HG03439 (cell line): Measurements from ENCODE around the gene MERTK.

Experiments used
- ATAC-seq: cut with Tn5 transposase; IDR thresholded peaks from one replicate; pipeline ENCODE4 v1.9.1; 2021; ENCODE audit warnings: mild to moderate bottlenecking, moderate library complexity; ENCODE audit not compliant: unreplicated experiment

The MERTK gene

GRCh38 chr2:111975819-111976218 is 77.4 kb downstream of the MERTK start:
- ATAC-seq = no peak

GRCh38 chr2:111977240-111977639 is 78.8 kb downstream of the MERTK start:
- no peak for ATAC-seq

- no peak for ATAC-seq
Observed at GRCh38 chr2:111978452-111979170, 80.2 kb downstream of the MERTK start.

GRCh38 chr2:111981666-111982065 is 83.3 kb downstream of the MERTK start:
- no peak for ATAC-seq

GRCh38 chr2:111982822-111983221 is 84.4 kb downstream of the MERTK start:
- no peak for ATAC-seq

- no peak for ATAC-seq
Observed at GRCh38 chr2:111983478-111984212, 85.2 kb downstream of the MERTK start.

- ATAC-seq = no peak
Observed at GRCh38 chr2:111984213-111984604, 85.8 kb downstream of the MERTK start.

- ATAC-seq = no peak
Observed at GRCh38 chr2:111985514-111985913, 87.1 kb downstream of the MERTK start.

GRCh38 chr2:111986116-111986900 is 87.9 kb downstream of the MERTK start:
- no peak for ATAC-seq

GRCh38 chr2:111990375-111990774 is 92.0 kb downstream of the MERTK start:
- ATAC-seq = no peak

- no peak for ATAC-seq
Observed at GRCh38 chr2:111990856-111991255, 92.4 kb downstream of the MERTK start.

GRCh38 chr2:111994042-111994441 is 95.6 kb downstream of the MERTK start:
- no peak for ATAC-seq

GRCh38 chr2:111995148-111995547 is 96.7 kb downstream of the MERTK start:
- no peak for ATAC-seq

- ATAC-seq = no peak
Observed at GRCh38 chr2:111999809-112000208, 101.4 kb downstream of the MERTK start.

GRCh38 chr2:112000399-112001135 is 102.2 kb downstream of the MERTK start:
- no peak for ATAC-seq

- ATAC-seq = no peak
Observed at GRCh38 chr2:112001136-112001715, 102.8 kb downstream of the MERTK start.

- ATAC-seq = no peak
Observed at GRCh38 chr2:112001942-112002341, 103.5 kb downstream of the MERTK start.

GRCh38 chr2:112003576-112004252 is 105.3 kb downstream of the MERTK start:
- ATAC-seq = no peak

- no peak for ATAC-seq
Observed at GRCh38 chr2:112004253-112004645, 105.8 kb downstream of the MERTK start.
